ENCODE data around the gene CDS2.

The CDS2 gene

DNA sequence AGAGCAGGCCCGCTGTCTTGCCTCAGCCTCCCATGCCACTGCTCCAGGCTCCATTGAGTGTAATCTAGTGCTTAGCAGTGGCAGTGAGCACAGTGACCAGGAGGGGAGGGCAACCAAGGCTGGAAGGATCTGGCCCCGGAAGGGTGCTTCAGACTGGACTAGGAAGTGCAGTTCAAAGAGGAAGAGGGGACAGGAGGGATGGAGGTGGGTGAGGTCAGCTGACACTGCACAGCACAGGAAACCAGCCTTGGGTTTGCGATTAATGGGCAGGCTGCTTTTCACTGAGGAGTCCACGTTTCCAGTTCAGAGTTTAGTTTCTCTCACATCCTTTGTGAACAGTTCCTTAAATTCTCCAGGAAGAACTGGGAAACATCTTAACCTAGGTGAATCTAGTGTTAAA is 46.9 kb downstream of the CDS2 start:
- DNase-seq (ENCODE audit: low read depth, low spot score) = no peak
- no peak overlapping the region for H3K27ac ChIP-seq

- H3K27ac ChIP-seq = no peak overlapping the region
- DNase-seq (ENCODE audit: low read depth, low spot score) = no peak
Observed at GRCh38 chr20:5177071-5177470, 50.3 kb downstream of the CDS2 start.

- no peak overlapping the region for H3K27ac ChIP-seq
- no peak for DNase-seq (ENCODE audit: low read depth, low spot score)
Observed at GRCh38 chr20:5178046-5178445, 51.2 kb downstream of the CDS2 start.

DNA sequence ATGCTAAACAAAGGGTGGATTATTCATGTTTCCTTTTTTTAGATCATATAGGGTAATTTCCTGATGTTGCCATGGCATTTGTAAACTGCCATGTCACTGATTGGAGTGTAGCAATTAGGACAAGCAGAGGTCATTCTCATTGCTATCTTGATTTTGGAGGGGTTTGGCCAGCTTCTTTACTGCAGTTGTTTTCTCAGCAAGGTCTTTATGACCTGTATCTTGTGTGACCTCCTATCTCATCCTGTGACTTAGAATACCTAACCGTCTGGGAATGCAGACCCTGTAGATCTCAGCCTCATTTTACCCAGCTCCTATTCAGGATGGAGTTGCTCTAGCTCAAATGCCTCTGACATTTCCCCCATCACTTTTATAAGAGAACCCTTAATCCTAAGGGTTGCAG is 53.6 kb downstream of the CDS2 start:
- DNase-seq (ENCODE audit: low read depth, low spot score) = no peak
- H3K27ac ChIP-seq = no peak overlapping the region

DNA sequence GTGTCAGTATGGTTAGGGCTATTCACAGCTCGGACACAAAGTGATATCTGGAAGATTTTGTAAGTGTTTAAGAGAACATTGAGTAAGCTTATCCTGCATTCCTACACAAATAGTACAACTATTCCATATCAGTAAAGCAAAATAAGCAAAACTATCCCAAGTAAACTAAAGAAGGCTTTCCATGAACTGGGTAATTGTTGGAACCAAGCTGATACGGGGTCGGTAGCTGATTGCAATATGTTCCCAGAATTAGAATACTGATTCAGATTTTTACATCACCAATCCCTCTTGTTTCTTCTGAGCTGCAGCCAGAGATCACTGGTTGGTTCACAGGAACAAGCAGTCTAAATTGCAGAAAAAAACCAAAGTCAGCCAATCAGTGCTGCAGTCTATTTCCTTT is 54.1 kb downstream of the CDS2 start:
- no peak for DNase-seq (ENCODE audit: low read depth, low spot score)
- no peak overlapping the region for H3K27ac ChIP-seq

DNA sequence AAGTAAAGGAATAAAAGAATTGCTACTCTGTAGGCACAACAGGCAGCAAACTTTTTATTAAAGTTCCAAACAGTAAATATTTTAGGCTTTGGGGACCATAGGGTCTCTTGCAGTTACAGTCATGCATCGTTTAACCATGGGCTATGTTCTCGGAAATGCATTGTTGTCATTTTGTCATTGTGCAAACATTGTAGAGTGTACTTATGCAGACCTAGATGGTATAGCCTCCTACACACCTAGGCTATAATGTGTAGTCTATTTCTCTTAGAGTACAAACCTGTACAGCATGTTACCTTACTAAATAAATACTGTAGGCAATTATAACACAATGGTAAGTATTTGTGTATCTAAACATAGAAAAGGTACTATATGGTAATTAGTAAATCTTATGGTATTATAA is 54.7 kb downstream of the CDS2 start:
- H3K27ac ChIP-seq = no peak overlapping the region
- no peak for DNase-seq (ENCODE audit: low read depth, low spot score)

DNA sequence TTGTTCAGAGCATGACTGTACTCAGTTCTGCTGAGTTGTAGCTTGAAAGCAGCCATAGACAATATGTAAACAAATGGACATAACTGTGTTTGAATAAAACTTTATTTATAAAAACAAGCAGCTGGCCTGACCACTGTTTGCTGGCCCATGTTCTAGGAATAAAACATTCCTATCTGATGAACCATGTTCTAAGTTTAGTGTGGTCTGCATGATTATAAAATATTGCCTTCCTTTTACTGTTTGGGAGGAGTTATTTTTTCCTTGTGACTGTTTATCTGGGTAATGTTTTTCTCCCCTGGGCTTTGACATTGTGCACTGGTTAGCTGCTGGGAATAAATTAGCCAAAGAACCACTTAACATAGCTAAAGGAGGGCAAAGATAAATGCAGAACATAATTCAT is 55.1 kb downstream of the CDS2 start:
- H3K27ac ChIP-seq = no peak overlapping the region
- DNase-seq (ENCODE audit: low read depth, low spot score) = no peak

DNA sequence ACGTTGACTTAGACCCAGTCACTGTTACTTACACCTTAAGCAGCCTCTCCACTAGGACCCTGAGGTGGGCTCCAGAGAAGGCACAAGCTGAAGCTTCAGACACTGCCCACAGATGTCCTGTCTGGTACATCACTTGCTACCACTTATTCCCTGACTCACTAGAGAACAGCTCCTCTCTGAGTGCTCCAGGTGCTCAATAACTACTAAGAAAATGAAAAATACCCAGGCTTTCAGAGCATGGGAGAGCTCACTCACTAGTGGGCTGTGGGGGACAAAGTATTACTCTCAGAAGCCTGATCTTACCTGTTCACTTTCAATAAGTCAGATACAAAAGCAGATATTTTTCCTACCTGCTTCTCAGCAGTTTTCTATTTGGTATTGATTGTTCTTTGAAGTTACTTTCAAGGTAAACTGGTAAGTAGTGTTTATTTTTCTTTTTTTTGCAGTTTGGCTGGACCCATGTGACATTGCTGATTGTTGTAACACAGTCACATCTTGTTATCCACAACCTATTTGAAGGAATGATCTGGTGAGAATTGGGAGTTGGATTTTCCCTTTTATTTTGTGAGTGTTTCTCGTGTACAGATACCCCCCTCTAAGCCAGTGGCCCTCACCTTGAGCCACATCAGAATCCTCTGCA is 55.9 kb downstream of the CDS2 start:
- no peak for DNase-seq (ENCODE audit: low read depth, low spot score)
- H3K27ac ChIP-seq = no peak overlapping the region

- no peak for DNase-seq (ENCODE audit: low read depth, low spot score)
- no peak overlapping the region for H3K27ac ChIP-seq
Observed at GRCh38 chr20:5183731-5184474, 57.1 kb downstream of the CDS2 start.

DNA sequence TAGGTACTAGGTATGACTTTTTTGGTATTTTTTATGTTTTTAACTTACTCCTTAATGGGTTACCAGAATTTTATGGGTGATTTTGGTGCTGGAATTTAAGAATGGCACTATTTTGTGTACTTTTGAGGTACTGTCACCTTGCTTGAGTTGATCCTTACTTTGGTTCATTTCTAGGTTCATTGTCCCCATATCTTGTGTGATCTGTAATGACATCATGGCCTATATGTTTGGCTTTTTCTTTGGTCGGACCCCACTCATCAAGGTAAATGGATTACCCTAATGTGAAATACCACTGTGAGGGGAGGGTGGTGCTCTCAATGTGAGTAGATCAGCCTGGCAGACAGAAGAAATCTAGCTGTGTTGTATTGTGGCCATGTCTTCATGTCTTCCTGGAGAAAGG is 57.9 kb downstream of the CDS2 start:
- H3K27ac ChIP-seq = no peak overlapping the region
- no peak for DNase-seq (ENCODE audit: low read depth, low spot score)

- DNase-seq (ENCODE audit: low read depth, low spot score) = no peak
- no peak overlapping the region for H3K27ac ChIP-seq
Observed at GRCh38 chr20:5187122-5187521, 60.3 kb downstream of the CDS2 start.

DNA sequence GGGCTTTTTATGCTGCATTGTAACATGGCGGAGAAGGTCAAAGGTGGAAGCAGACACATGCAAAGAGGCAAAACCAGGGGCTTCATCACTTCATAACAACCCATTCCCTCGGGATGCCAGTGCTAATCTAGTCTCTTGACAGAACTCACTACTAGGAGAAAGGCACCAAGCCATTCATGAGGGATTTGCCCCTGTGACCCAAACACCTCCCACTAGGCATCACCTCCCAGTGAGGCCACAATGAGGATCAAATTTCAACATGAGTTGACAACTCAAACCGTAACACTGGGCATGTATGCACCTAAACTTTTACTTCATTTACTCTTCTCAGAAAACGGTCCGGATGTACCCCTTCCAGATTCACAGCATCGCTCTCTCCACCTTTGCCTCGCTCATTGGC is 61.9 kb downstream of the CDS2 start:
- H3K27ac ChIP-seq = no peak overlapping the region
- DNase-seq (ENCODE audit: low read depth, low spot score) = no peak

DNA sequence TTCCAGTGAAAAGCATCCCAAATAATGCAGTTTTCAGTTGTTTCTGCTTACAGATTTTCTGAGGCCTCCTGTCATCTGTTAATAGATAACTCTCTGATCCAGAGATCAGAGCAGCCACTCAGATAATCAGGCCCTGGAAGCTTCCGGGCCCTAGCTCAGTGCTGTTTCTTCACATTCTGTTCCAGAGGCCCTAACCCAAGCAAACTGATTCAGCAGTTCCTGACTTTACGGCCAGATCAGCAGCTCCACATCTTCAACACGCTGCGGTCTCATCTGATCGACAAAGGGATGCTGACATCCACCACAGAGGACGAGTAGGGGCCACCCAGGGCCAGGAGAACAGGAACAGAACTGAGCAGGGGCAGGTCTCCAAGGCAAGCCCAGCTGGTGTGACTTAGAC is 63.1 kb downstream of the CDS2 start:
- H3K27ac ChIP-seq = no peak overlapping the region
- no peak for DNase-seq (ENCODE audit: low read depth, low spot score)

DNA sequence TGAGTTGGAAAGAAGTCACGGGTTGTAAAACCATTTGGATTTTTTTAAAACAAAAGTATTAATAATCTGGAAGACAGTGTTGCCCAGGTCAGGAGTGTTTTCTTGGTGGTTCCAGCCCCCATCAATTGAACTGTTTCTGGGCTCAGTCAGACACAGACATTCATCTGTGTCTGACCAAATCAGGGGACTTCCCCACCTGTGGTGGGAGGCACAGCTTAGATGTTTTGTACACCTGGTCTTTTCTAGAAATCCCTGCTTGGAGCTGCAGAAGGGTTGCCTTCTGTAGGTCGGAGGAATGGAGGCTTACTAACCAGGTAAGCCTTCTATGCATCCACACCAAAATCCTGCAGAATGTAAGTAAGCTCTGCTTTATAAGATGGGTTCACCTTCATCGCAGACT is 63.6 kb downstream of the CDS2 start:
- H3K27ac ChIP-seq = no peak overlapping the region
- no peak for DNase-seq (ENCODE audit: low read depth, low spot score)

DNA sequence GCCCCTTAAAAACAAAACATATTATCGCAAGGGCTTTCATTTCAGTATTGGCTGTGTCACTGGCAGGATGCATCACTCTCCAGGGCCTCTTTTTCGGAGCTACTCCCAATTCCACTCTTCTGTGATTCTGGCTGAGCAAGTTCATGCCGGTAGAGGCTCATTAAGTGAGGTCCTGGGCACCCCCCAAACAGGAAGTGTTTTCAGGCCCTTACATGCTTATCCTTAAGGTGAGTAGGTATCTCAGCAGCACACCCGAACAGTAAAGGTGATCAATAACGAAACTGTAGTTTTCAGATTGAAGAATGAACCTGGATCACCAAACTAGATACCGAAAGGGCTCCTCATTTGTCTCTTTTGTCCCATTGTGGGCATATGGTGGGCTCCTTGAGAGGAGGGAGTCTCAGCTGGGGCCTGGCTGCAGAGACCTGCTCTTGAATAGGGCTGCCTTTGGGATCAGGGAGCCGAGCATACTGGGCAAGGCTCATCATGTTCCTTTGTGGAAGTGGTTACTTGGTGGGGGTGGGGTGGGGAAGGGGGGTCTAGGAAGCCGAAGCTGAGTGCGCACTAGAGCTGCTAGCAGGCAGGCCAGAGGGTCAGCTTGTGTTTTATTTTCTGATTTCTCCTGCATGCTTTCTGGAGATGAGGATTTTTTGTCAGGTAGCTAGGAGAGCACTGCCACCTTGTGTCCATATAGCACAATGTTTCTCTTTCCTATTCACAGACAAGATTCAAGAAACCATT is 65.2 kb downstream of the CDS2 start:
- peak overlapping the region; percentile 67 for H3K27ac ChIP-seq
- peak; percentile 24 for DNase-seq (ENCODE audit: low read depth, low spot score)

DNA sequence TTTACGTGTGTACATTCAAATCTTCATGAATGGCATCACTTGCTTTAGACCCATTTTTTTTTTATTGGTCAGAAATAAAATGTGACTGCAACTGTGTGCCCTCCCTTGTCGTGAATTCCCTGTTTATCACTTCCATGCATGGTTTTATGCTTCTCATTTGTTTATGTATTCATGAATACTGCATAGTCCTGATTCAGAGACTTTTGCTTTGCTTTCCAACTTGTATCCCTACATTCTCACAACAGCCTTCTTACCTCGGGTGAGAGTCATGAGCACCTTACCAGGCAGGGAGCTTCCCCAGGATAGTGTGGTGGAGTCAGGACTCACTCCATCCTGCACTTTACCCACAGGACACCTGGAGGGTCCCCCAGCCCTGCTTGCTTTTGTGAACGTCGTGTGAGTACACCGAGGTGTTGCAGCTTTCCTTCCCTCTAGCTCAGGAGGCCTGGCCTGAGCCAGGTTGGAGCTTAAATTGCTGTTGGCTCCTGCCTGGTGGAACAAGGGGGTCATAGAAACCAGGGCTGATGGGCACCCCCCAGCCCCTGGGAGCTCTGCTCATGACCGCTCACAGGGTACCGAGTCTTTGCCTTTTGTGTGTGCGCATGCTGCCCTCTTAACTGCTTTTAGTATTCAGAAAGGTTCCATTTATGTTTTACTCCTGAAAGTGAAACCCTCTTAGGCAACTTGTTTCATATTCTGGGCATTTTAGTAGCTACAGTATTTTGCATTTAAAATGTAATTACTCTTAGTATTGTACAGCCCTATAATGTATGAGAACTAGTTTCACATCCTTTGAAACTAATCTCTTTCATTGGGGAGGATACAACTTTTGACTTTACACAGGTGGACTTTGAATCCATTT is 66.0 kb downstream of the CDS2 start:
- peak overlapping the region; percentile 67 for H3K27ac ChIP-seq
- DNase-seq (ENCODE audit: low read depth, low spot score) = no peak

DNA sequence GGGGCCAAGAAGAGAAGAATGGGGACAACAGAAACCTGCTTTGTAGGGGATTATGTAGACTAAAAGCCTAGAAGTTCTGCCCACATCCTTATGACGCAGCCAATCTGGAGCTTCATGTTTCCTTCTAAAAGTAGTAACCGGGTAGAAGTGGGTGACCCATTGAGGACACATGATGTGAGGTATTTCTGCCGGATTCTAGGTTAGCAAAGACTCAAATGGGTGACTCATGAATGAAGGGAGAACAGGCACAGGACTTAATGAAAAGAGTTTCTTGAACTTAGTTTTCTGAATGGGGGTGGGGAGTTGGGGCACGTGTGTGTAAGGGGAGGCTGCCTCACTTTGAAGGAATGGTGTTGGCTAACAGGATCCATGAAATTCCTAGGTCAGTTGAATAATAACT is 68.8 kb downstream of the CDS2 start:
- DNase-seq (ENCODE audit: low read depth, low spot score) = peak; percentile 18
- no peak overlapping the region for H3K27ac ChIP-seq

- H3K27ac ChIP-seq = no peak overlapping the region
- no peak for DNase-seq (ENCODE audit: low read depth, low spot score)
Observed at GRCh38 chr20:5196149-5196548, 69.3 kb downstream of the CDS2 start.

- no peak overlapping the region for H3K27ac ChIP-seq
- no peak for DNase-seq (ENCODE audit: low read depth, low spot score)
Observed at GRCh38 chr20:5197270-5197827, 70.5 kb downstream of the CDS2 start.

All from epithelial cell of prostate (primary cell).